Colon (tissue), 2 donors: ENCODE measurements around the gene TRPV6.

Experiments used
- FAIRE-seq: peaks from 2 replicates; lab custom pipeline; 2012; peaks lifted over from hg19 to GRCh38; lab: Jason Lieb, UNC
- donor health status: control.
- donor health status: control.

Gene TRPV6

GRCh38 chr7:142908290-142908689 lies 22.7 kb upstream of the TRPV6 start:
- no peak for FAIRE-seq

GRCh38 chr7:142906643-142907042 lies 21.1 kb upstream of the TRPV6 start:
- FAIRE-seq: no peak

- no peak for FAIRE-seq
Observed at GRCh38 chr7:142905759-142906158, 20.2 kb upstream of the TRPV6 start.

DNA sequence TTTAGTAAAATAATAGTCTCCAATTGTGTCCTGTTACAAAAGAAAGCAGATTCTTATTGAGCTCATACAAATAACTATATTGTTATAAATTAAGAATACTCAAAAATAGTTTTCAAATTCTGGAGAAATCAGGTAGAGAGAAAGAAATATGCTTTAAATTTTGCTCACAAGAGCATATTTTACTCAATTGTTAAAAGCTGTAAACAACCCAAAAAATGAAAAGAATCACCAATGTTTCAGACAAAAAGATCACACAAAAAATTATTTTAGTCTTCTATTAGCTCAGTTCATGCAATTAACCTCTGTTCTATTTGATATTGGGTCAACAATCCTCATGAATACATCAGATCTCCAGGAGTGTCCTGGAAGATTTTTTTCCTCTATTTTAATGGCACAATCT lies 18.6 kb upstream of the TRPV6 start:
- no peak for FAIRE-seq

DNA sequence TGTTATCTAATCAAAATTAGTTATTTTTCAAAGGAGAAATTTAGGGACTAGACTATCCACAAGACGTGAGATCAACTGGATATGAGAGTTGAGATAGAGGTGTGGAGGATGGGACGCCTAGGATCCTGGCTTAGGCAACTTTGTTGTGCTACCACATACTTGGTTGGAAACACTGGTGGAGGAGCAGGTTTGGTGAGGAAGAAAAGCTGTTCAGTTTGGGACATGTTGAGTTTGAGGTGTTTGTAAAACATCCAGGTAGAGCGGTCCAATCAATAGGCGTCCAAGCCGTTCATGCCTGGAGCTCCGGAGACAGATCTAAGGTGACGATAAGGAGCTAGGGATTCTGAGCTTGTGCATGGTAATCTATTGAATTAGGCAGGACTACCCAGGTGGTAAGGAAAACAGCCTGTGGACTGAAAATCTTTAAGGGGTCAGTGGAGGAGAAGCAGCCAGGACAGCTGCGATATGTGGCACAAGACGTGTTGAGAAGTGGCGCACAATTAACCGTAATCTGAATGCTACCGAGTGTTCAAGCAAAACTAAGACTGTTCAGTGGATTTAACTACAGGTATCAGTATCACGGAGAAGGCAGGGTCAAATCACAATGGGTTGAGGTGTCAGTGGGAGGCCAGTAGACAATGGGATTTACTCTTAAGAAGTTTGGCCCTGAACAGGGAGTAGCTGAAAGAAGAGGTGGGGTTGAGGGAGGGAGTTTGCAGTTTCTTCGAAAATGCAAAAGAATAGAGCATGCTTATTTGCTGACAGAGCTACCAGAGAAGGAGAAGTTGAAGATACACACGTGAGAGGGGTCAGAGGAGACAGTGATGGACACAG lies 16.1 kb upstream of the TRPV6 start:
- FAIRE-seq: no peak

- FAIRE-seq: no peak
Observed at GRCh38 chr7:142899661-142900060, 14.1 kb upstream of the TRPV6 start.

GRCh38 chr7:142898377-142899170 lies 13.0 kb upstream of the TRPV6 start:
- FAIRE-seq: no peak

DNA sequence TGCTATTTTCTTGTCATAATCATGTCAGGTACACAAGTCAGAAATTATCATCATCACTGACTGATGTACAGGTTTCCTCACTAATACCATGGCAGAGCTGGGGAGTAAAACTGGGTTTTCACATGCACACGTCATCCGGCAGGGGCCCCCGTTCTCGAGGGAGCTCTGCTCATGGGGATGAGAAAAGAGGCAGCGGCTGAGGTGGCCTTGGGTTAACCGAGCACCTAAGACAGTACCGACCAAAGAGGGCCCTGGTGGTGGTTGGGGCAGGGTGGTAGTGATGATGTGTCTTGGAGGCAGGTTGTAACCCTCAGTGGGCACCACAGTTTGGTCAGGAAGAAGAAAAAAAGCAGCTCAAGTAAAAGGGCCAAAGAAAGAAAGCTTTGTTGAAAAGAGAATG lies 12.1 kb upstream of the TRPV6 start:
- no peak for FAIRE-seq

GRCh38 chr7:142896741-142897379 lies 11.3 kb upstream of the TRPV6 start:
- no peak for FAIRE-seq

DNA sequence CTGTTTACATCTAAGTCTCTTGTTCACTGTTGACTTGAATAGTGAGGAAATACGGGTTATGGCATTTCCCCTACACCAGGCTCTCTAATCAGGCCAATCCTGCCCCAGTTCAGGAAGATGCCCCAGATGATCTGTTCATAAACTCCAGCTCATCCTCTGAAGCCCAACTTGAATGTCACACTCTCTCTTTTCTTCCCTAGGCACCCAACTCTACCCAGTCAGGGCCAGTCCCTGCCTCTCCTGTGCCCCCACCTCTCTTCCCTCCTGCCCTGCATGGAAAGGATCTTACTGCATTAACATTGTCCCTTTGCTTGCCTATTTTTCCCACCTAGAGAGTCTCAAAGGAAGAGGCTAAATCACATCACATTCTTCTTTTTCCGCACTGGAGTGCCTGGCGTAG lies 10.6 kb upstream of the TRPV6 start:
- FAIRE-seq: no peak

DNA sequence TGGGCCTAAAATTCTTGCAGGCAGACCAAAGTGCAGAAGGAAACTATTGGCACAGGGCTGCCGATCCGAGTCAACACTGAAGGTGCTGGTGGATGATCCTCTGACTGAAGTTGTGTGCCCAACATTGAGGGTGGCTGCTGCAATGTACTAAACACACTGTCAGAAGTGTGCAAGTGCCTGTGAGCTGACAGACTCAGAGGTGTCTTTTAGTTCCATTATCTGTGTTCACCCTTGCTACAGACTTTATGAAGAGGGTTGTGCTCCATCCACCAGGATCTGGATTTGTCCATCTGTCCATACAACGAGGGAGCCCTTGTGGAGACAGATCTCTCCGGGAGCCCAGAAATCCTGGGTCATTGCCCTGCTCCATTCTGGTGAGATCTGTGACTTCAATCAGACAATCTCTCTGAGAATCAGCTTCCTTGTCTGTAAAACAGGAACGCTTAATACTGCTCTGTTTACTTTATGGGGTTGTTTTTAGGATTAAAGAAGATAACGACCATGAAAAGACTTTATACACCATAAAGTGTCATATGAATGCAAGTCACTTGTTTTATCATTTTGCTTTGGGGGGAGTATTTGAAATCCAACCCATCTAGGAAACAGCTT lies 9.5 kb upstream of the TRPV6 start:
- FAIRE-seq: no peak

- FAIRE-seq: no peak
Observed at GRCh38 chr7:142894112-142894984, 8.8 kb upstream of the TRPV6 start.

- no peak for FAIRE-seq
Observed at GRCh38 chr7:142892951-142893350, 7.4 kb upstream of the TRPV6 start.

GRCh38 chr7:142891490-142892082 lies 6.0 kb upstream of the TRPV6 start:
- no peak for FAIRE-seq

DNA sequence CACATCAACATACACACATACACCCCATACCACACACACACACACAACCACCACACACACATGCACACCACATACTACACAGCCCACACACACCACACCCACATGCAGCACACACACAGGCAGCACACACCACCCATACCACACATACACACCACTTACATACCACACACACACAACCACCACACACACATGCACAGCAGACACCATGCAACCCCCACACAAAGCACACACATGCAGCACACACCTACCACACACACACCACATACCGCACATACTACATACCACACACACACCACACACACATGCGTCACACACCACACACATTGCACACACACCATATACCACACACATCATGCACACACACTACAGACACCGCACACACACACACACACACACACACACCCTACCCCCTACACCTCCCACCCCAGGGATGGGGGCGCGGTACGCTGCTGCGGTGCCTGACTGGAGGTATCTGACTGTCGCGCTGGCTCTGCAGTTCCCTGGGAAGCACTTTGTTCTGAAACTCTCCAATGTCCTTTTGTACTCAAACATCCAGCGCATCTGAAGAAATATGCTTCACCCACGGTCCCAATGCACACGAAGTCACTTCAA lies 5.4 kb upstream of the TRPV6 start:
- FAIRE-seq: no peak

DNA sequence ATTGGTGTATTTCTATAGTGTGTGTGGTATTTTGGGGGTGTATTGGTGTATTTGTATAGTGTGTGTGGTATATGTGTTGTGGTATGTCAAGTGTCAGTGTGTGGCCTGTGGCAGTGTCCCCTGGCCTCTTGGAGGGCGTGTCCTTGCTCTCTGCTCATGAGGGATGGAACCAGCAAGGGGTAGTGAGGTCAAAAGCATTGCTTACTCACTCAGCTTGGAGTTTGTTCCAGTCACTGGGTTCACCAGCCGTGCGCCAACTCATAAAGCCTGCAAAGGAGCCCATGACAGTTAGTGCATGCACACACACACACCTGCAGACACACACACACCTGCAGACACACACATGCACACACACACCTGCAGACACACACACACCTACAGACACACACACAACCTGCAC lies 4.3 kb upstream of the TRPV6 start:
- FAIRE-seq: no peak

- no peak for FAIRE-seq
Observed at GRCh38 chr7:142887282-142888015, 1.9 kb upstream of the TRPV6 start.

GRCh38 chr7:142886866-142887265 lies 1.3 kb upstream of the TRPV6 start:
- no peak for FAIRE-seq

GRCh38 chr7:142884286-142884640 lies 1.3 kb downstream of the TRPV6 start:
- no peak for FAIRE-seq
